GM12873 (cell line): ENCODE results near the gene TRIM49D1.
"Not testable (repeated sequence)": the region's sequence is repeated elsewhere in the genome, so short reads cannot be mapped to it uniquely, and the experiment has no call there.

Source experiments
- TF ChIP-seq, protein P1 (sequence below): IDR thresholded peaks from 2 replicates; pipeline ENCODE4 v1.5.1; 2012; ENCODE audit warnings: low read depth, mild to moderate bottlenecking, moderate library complexity, low read length, control low read depth; ENCODE audit not compliant: insufficient read depth; ENCODE audit errors: missing control alignments

The TRIM49D1 gene, protein sequence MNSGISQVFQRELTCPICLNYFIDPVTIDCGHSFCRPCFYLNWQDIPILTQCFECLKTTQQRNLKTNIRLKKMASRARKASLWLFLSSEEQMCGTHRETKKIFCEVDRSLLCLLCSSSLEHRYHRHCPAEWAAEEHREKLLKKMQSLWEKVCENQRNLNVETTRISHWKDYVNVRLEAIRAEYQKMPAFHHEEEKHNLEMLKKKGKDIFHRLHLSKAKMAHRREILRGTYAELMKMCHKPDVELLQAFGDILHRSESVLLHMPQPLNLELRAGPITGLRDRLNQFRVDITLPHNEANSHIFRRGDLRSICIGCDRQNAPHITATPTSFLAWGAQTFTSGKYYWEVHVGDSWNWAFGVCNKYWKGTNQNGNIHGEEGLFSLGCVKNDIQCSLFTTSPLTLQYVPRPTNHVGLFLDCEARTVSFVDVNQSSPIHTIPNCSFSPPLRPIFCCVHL

DNA sequence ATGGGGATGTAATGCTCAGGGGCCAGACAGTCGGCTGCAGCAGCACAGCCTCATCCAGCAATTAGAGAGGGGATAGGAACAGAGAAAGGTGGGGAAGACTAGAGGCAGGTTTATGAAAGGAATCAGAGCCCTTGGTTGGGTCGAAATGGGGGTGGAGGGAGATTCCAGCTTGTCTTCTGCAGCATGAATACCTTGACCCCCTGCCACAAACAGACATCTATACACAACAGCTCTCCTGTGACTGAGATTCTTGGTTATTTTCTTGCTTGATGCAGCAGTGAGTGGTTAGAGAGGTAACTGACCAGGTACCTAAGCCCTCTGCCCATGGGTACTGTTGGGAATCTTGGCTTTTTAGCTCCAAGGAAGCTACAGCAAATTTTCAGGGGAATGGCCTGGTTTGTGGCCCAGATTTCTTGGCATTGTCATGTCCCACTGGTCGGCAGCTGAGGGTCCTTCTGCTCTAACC lies at the start of gene TRIM49D1:
Gene TRIM49D1 (minus strand): TSS at position 51 of the 466 bp plus-strand sequence. CDS start 4,535 bp downstream, outside the sequence.
- TF ChIP-seq, protein P1, sequence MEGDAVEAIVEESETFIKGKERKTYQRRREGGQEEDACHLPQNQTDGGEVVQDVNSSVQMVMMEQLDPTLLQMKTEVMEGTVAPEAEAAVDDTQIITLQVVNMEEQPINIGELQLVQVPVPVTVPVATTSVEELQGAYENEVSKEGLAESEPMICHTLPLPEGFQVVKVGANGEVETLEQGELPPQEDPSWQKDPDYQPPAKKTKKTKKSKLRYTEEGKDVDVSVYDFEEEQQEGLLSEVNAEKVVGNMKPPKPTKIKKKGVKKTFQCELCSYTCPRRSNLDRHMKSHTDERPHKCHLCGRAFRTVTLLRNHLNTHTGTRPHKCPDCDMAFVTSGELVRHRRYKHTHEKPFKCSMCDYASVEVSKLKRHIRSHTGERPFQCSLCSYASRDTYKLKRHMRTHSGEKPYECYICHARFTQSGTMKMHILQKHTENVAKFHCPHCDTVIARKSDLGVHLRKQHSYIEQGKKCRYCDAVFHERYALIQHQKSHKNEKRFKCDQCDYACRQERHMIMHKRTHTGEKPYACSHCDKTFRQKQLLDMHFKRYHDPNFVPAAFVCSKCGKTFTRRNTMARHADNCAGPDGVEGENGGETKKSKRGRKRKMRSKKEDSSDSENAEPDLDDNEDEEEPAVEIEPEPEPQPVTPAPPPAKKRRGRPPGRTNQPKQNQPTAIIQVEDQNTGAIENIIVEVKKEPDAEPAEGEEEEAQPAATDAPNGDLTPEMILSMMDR: no peak

DNA sequence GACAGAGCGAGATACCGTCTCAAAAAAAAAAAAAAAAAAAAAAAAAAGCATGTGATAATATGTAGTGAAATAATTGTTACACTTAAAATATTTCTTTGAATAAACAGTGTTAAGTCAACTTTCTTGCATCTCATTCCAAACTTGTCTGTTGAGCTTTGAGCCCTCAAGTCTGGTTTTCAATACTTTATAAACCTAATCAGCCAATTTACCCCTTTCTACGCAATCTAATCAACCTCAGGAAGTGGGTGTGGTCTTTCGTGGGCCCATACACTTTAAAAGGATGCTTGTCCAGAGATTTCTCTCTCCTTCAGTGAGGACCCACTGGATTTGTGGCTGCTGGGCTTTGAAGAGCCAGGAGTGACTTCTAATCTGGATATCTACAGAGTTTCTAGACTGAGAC lies 43.7 kb upstream of the TRIM49D1 start, which contains the start of gene TRIM64:
Gene TRIM64 (plus strand): TSS at position 301 of the 400 bp plus-strand sequence. CDS start 2,467 bp downstream, outside the sequence.
- TF ChIP-seq, protein P1: not testable (repeated sequence)

DNA sequence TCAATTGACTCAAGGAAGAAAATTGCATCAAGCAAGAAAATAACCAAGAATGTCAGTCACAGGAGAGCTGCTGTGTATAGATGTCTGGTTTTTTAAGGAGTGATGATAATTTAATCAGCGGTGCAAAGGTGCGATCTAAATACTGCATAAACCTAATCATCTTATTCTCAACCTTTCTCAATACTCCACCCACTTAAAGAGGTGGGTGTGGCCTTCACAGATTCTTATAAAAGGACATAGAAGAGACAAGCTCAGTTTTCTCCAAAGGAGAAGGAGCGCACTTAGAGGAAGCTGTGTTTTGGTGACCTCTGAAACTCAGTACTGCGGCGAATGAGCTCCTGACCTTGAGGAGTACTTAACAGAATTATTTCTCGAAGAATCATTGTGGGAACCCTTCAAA lies 1.7 kb upstream of the TRIM49D1 start, which contains the start of gene TRIM49D2:
Gene TRIM49D2 (plus strand): TSS at position 301 of the 400 bp plus-strand sequence. CDS start 2,698 bp downstream, outside the sequence.
- TF ChIP-seq, protein P1: not testable (repeated sequence)
